Mammary epithelial cell (primary cell): ENCODE measurements around the gene SLC17A1.

ENCODE experiments used
- CTCF ChIP-seq, 2 donors: IDR thresholded peaks in 1 of 2; conservative IDR thresholded peaks in 1 of 2; 2 replicates each; pipeline ENCODE4 v1.5.1; 2011 to 2012; ENCODE audit warnings: inconsistent platforms in 2 of 2, low read length in 2 of 2, mild to moderate bottlenecking in 2 of 2, control low read depth in 1 of 2, low read depth in 1 of 2; ENCODE audit not compliant: insufficient read depth in 1 of 2; ENCODE audit errors: extremely low read depth in 1 of 2
- EZH2 ChIP-seq: IDR thresholded peaks from 2 replicates; pipeline ENCODE4 v1.6.1; 2012; ENCODE audit warnings: low read length, inconsistent platforms, borderline replicate concordance

GRCh38 chr6:25764611-25765010 lies 67.2 kb downstream of the SLC17A1 start:
- TF ChIP-seq CTCF (conservative IDR thresholded peaks at IDR 0.05 in 1 of 2, IDR thresholded peaks at IDR 0.05 in 1 of 2; ENCODE audit: extremely low read depth in 1 of 2, insufficient read depth in 1 of 2, low read depth in 1 of 2, low read length in 2 of 2) = no peak
- TF ChIP-seq EZH2 = no peak
